PC-9 (cell line): ENCODE data around the gene KLHDC1. TPM values are rescaled to one million over a fixed set of nuclear protein-coding genes. Genes with fewer than 3 reads are reported as not detected.

Experiments
- BruUV-seq: library from RNA; stranded (reverse); fragments of 400-500 nt; replicated peaks from 2 replicates; lab custom pipeline; 2021; lab: Mats Ljungman, UMichigan
- CTCF ChIA-PET: fragments of 300-600 bp; sonication (Branson Sonifier 250); formaldehyde crosslinking; loops from one replicate; lab custom pipeline; 2022; ENCODE audit warnings: antibody characterized with exemption; lab: Charles Lee
- POLR2A ChIA-PET: fragments of 300-600 bp; sonication (Branson Sonifier 250); formaldehyde crosslinking; loops from one replicate; lab custom pipeline; 2022; ENCODE audit warnings: antibody characterized with exemption; ENCODE audit not compliant: unreplicated experiment; lab: Charles Lee
- DNase-seq, 2 experiments: peaks; one replicate each; pipeline versions ENCODE4 v3.0.0 to v3.0.0-alpha.2; 2015 to 2022; ENCODE audit warnings: mixed read lengths in 1 of 2
- H2AFZ ChIP-seq: fragments of 200-600 bp; sonication (generic); 2 replicates; pipeline ENCODE4 v1.8.1; 2017; ENCODE audit warnings: antibody characterized with exemption
- H3F3A ChIP-seq: fragments of 200-600 bp; sonication (generic); 2 replicates; pipeline ENCODE4 v1.8.1; 2017; ENCODE audit warnings: antibody characterized with exemption, mild to moderate bottlenecking, low read depth; ENCODE audit not compliant: insufficient read depth
- H3K27ac ChIP-seq: fragments of 200-600 bp; sonication (generic); 2 replicates; pipeline ENCODE4 v1.6.1; 2016; ENCODE audit warnings: mixed run types
- H3K27me3 ChIP-seq: fragments of 200-600 bp; sonication (generic); 2 replicates; pipeline ENCODE4 v1.6.1; 2016; ENCODE audit warnings: low read depth, mixed run types; ENCODE audit not compliant: insufficient read depth
- H3K36me3 ChIP-seq: fragments of 200-600 bp; sonication (generic); 2 replicates; pipeline ENCODE4 v1.6.1; 2016; ENCODE audit warnings: low read depth, mixed run types
- H3K4me1 ChIP-seq: fragments of 200-600 bp; sonication (generic); replicated peaks from 2 replicates; pipeline ENCODE4 v1.6.1; 2016; ENCODE audit warnings: mixed run types; ENCODE audit not compliant: insufficient read depth
- H3K4me2 ChIP-seq: fragments of 200-600 bp; sonication (generic); 2 replicates; pipeline ENCODE4 v1.6.1; 2017; ENCODE audit warnings: mixed run types
- H3K4me3 ChIP-seq: fragments of 200-600 bp; sonication (generic); 2 replicates; pipeline ENCODE4 v1.6.1; 2016; ENCODE audit warnings: mixed run types
- H3K79me2 ChIP-seq: fragments of 200-600 bp; sonication (generic); 2 replicates; pipeline ENCODE4 v1.6.1; 2017; ENCODE audit warnings: low read depth, mixed run types
- H3K9me2 ChIP-seq: fragments of 200-600 bp; sonication (generic); 2 replicates; pipeline ENCODE4 v1.8.1; 2017; ENCODE audit warnings: mild to moderate bottlenecking; ENCODE audit not compliant: insufficient read depth
- H3K9me3 ChIP-seq: fragments of 200-600 bp; sonication (generic); 2 replicates; pipeline ENCODE4 v1.8.1; 2016; ENCODE audit warnings: low read depth; ENCODE audit not compliant: insufficient read depth
- H4K20me1 ChIP-seq: fragments of 200-600 bp; sonication (generic); 2 replicates; pipeline ENCODE4 v1.8.1; 2017; ENCODE audit not compliant: insufficient read depth
- CTCF ChIP-seq: fragments of 200-600 bp; sonication (generic); conservative IDR thresholded peaks from 2 replicates; pipeline ENCODE4 v1.6.1; 2017; ENCODE audit warnings: mixed run types, antibody characterized with exemption, mild to moderate bottlenecking, moderate library complexity
- EZH2 ChIP-seq: fragments of 200-600 bp; sonication (generic); IDR thresholded peaks from 2 replicates; pipeline ENCODE4 v1.8.0; 2017; ENCODE audit warnings: antibody characterized with exemption, low read depth
- intact Hi-C: fragments of 100-400 bp; cut with micrococcal nuclease; formaldehyde crosslinking; loops from one replicate; pipeline ENCODE4 v1.10.0; 2022; ENCODE audit not compliant: unreplicated experiment
- total RNA-seq: library from RNA; stranded (reverse); gene quantifications from 2 replicates; pipeline ENCODE4 v1.2.3, GENCODE V29; 2021

The KLHDC1 gene
- total RNA-seq, 1 experiment from 2014 or later, result 1.2 TPM

- H3K79me2 ChIP-seq, result 0 out of 2 replicates have a peak, but pooled peaks cover 3% of the 10 kb centered on the region
- intact Hi-C loops, result no loop called here
- no peak overlapping the region for H3K4me2 ChIP-seq
- no peaks in the 10 kb centered on the region for H3K9me2 ChIP-seq
- CTCF ChIA-PET, result no interaction called here
- H3F3A ChIP-seq, result peaks cover 42% of the 10 kb centered on the region
- BruUV-seq, result no TSS peak
- H3K27ac ChIP-seq, result no peak overlapping the region
- no peaks in the 10 kb centered on the region for H3K9me3 ChIP-seq
- H3K36me3 ChIP-seq, result peaks cover 29% of the 10 kb centered on the region
- H4K20me1 ChIP-seq, result 0 out of 2 replicates have a peak, but pooled peaks cover 5% of the 10 kb centered on the region
- no peak for DNase-seq
- H3K27me3 ChIP-seq, result no peaks in the 10 kb centered on the region
- TF ChIP-seq EZH2 (no peak), CTCF (no peak)
- no peak overlapping the region for H2AFZ ChIP-seq
- H3K4me1 ChIP-seq, result no peaks in the 10 kb centered on the region
- POLR2A ChIA-PET, result no interaction called here
- no peak overlapping the region for H3K4me3 ChIP-seq
Measured at GRCh38 chr14:49786315-49786714, 93.4 kb downstream of the KLHDC1 start.

- no peaks in the 10 kb centered on the region for H3K9me2 ChIP-seq
- peaks cover 42% of the 10 kb centered on the region for H3K36me3 ChIP-seq
- H3K4me1 ChIP-seq, result no peaks in the 10 kb centered on the region
Measured at GRCh38 chr14:49792618-49793017, 99.7 kb downstream of the KLHDC1 start.

GRCh38 chr14:49796025-49796424 lies 103.1 kb downstream of the KLHDC1 start:
- Histone ChIP-seq H3K4me1 (no peaks in the 10 kb centered on the region), H3K36me3 (peaks cover 56% of the 10 kb centered on the region), H2AFZ (no peak overlapping the region), H3K79me2 (no peaks in the 10 kb centered on the region), H3F3A (peaks cover 20% of the 10 kb centered on the region; the same call in 1 of the 2 replicates), H3K27me3 (no peaks in the 10 kb centered on the region), H3K9me2 (no peaks in the 10 kb centered on the region), H3K4me2 (no peak overlapping the region), H4K20me1 (peaks cover 10% of the 10 kb centered on the region; the same call in 1 of the 2 replicates), H3K4me3 (no peak overlapping the region), H3K27ac (no peak overlapping the region), H3K9me3 (no peaks in the 10 kb centered on the region)
- ChIA-PET CTCF (no interaction called here), POLR2A (no interaction called here)
- intact Hi-C loops, result no loop called here
- TF ChIP-seq EZH2 (no peak), CTCF (no peak)
- no peak for DNase-seq
- BruUV-seq, result no TSS peak

More at GRCh38 chr14:49792618-49793017, 99.7 kb downstream of the KLHDC1 start:
- ChIA-PET CTCF (no interaction called here), POLR2A (no interaction called here)
- intact Hi-C loops, result no loop called here
- no peak overlapping the region for H3K4me3 ChIP-seq
- no peak overlapping the region for H3K4me2 ChIP-seq
- H4K20me1 ChIP-seq, result peaks cover 8% of the 10 kb centered on the region; the same call in 1 of the 2 replicates
- no peaks in the 10 kb centered on the region for H3K27me3 ChIP-seq
- H3K9me3 ChIP-seq, result no peaks in the 10 kb centered on the region
- H3K79me2 ChIP-seq, result 0 out of 2 replicates have a peak, but pooled peaks cover 3% of the 10 kb centered on the region
- BruUV-seq, result no TSS peak
- no peak for TF ChIP-seq CTCF
- no peak for TF ChIP-seq EZH2
- H3F3A ChIP-seq, result peaks cover 28% of the 10 kb centered on the region
- no peak for DNase-seq
- H3K27ac ChIP-seq, result no peak overlapping the region
- H2AFZ ChIP-seq, result no peak overlapping the region

Other genes starting within 250 kb of the KLHDC1 start
- gene RPS29, start 106.7 kb upstream of the KLHDC1 start, total RNA-seq, result 1,018 and 1,294 TPM in 2 replicates
- 16.1 and 19.0 TPM in 2 replicates for gene LRR1, start 94.2 kb upstream of the KLHDC1 start, total RNA-seq
- 120 and 151 TPM in 2 replicates for gene RPL36AL, start 72.5 kb upstream of the KLHDC1 start, total RNA-seq
- 18.9 and 22.0 TPM in 2 replicates for gene MGAT2, start 72.3 kb upstream of the KLHDC1 start, total RNA-seq
- 8.2 and 9.5 TPM in 2 replicates for gene DNAAF2, start 57.9 kb upstream of the KLHDC1 start, total RNA-seq
- 10.2 and 11.5 TPM in 2 replicates for gene POLE2, start 4.9 kb upstream of the KLHDC1 start, total RNA-seq
- gene KLHDC2, start 75.0 kb downstream of the KLHDC1 start, total RNA-seq, result 45.3 and 45.8 TPM in 2 replicates
- gene NEMF, start 159.7 kb downstream of the KLHDC1 start, total RNA-seq, result 49.7 and 67.6 TPM in 2 replicates
- 46.8 and 65.3 TPM in 2 replicates for gene ARF6, start 200.0 kb downstream of the KLHDC1 start, total RNA-seq